Activated CD8-positive, alpha-beta T cell treated with anti-CD3 and anti-CD28 coated beads for 36 hours (primary cell): ENCODE results near the gene UBASH3B. TPM values are rescaled to one million over a fixed set of nuclear protein-coding genes. Genes with fewer than 3 reads are reported as not detected.
"Not testable (repeated sequence)": the region's sequence is repeated elsewhere in the genome, so short reads cannot be mapped to it uniquely, and the experiment has no call there.

Experiments
- ATAC-seq: fragments of 200-7000 bp; cut with Tn5 transposase; one replicate; pipeline ENCODE4 v1.10.0; 2021; ENCODE audit warnings: mild to moderate bottlenecking, moderate library complexity
- CTCF ChIA-PET: fragments of 350-600 bp; sonication (Branson Sonifier 250); formaldehyde crosslinking; loops from one replicate; lab custom pipeline; 2021; ENCODE audit warnings: antibody characterized with exemption; lab: Charles Lee
- POLR2A ChIA-PET: fragments of 350-600 bp; sonication (Branson Sonifier 250); formaldehyde crosslinking; loops from one replicate; lab custom pipeline; 2021; ENCODE audit warnings: antibody characterized with exemption; lab: Charles Lee
- DNase-seq: peaks from one replicate; pipeline ENCODE4 v3.0.0-alpha.2; 2020
- H3K27ac Mint-ChIP-seq: one replicate; pipeline ENCODE4 v1.8.0; 2021; ENCODE audit warnings: mild to moderate bottlenecking, mixed read lengths
- H3K27me3 Mint-ChIP-seq: one replicate; pipeline ENCODE4 v1.8.0; 2021; ENCODE audit warnings: mixed read lengths
- H3K36me3 Mint-ChIP-seq: one replicate; pipeline ENCODE4 v1.8.0; 2021; ENCODE audit warnings: low read depth, mixed read lengths
- H3K4me1 Mint-ChIP-seq: one replicate; pipeline ENCODE4 v1.8.0; 2021; ENCODE audit warnings: low read depth, mixed read lengths
- H3K4me3 Mint-ChIP-seq: one replicate; pipeline ENCODE4 v1.8.0; 2021; ENCODE audit warnings: mild to moderate bottlenecking, moderate library complexity, mixed read lengths
- H3K9me3 Mint-ChIP-seq: one replicate; pipeline ENCODE4 v1.8.0; 2021; ENCODE audit warnings: mixed read lengths
- intact Hi-C: fragments of 100-400 bp; cut with micrococcal nuclease; formaldehyde crosslinking; loops from one replicate; pipeline ENCODE4 v1.10.0; 2022
- total RNA-seq, 2 experiments: library from RNA; stranded (reverse); gene quantifications; one replicate each; pipeline ENCODE4 v1.2.3, GENCODE V29; 2021
- TF ChIP-seq, protein P1 (sequence below): fragments of 200-600 bp; IDR thresholded peaks from one replicate; pipeline ENCODE4 v1.8.0; 2022; ENCODE audit warnings: antibody characterized with exemption, mild to moderate bottlenecking

Gene UBASH3B, protein sequence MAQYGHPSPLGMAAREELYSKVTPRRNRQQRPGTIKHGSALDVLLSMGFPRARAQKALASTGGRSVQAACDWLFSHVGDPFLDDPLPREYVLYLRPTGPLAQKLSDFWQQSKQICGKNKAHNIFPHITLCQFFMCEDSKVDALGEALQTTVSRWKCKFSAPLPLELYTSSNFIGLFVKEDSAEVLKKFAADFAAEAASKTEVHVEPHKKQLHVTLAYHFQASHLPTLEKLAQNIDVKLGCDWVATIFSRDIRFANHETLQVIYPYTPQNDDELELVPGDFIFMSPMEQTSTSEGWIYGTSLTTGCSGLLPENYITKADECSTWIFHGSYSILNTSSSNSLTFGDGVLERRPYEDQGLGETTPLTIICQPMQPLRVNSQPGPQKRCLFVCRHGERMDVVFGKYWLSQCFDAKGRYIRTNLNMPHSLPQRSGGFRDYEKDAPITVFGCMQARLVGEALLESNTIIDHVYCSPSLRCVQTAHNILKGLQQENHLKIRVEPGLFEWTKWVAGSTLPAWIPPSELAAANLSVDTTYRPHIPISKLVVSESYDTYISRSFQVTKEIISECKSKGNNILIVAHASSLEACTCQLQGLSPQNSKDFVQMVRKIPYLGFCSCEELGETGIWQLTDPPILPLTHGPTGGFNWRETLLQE
- total RNA-seq: 10 to 100 TPM; 36.1 to 40.6 TPM

DNA sequence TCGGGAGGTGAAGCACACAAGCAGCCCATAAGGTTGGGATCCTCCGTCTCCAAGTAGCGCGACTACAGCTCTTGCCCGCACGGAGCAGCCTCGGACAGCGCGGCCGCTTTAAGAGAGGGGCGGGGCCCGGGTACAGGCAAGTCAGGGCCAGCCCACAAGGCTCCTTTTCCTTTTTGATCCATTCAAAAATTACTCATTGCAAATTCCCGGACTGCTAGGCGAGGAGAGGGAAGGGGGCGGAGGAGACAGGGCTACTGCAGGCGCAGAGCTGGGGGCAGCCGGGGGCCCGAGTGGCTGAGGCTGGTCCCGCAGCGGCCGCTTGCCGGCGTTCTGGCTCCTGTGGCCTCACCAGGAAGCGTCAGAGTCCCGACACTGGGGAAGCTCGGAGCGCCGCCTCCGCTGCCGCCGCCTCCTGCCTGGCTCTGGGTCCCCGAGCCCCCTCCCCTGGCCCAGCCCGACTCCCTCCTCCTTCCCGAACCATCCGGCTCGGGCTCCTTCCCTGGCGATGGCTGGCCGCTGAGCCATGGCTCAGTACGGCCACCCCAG, at the start of gene UBASH3B:
UBASH3B (plus strand) TSS at position 196 of the 546 bp plus-strand sequence; CDS start at position 524, 328 bp downstream.
- H3K4me3 Mint-ChIP-seq: peak within 1 kb of the TSS; percentile 97
- CTCF ChIA-PET: interaction anchor here (0.6 to 5.6 kb wide), 31 partner anchors 8 to 199 kb away, joined by 3 to 88 read pairs (median 7); no protein-coding TSS in a partner anchor
- H3K4me1 Mint-ChIP-seq: peaks cover 31% of the 10 kb centered on the region
- DNase-seq: peak; percentile 76
- intact Hi-C loops: loop anchor here (5.0 kb wide), 1 partner anchor 102 kb away; no protein-coding TSS in a partner anchor
- peak within 1 kb of the TSS; percentile 91 for H3K27ac Mint-ChIP-seq
- H3K9me3 Mint-ChIP-seq: no peaks in the 10 kb centered on the region
- POLR2A ChIA-PET: interaction anchor here (0.8 to 3.8 kb wide), 18 partner anchors 9 to 201 kb away, joined by 3 to 32 read pairs (median 4); no protein-coding TSS in a partner anchor
- H3K36me3 Mint-ChIP-seq: peaks cover 10% of the 10 kb centered on the region
- TF ChIP-seq, protein P1, sequence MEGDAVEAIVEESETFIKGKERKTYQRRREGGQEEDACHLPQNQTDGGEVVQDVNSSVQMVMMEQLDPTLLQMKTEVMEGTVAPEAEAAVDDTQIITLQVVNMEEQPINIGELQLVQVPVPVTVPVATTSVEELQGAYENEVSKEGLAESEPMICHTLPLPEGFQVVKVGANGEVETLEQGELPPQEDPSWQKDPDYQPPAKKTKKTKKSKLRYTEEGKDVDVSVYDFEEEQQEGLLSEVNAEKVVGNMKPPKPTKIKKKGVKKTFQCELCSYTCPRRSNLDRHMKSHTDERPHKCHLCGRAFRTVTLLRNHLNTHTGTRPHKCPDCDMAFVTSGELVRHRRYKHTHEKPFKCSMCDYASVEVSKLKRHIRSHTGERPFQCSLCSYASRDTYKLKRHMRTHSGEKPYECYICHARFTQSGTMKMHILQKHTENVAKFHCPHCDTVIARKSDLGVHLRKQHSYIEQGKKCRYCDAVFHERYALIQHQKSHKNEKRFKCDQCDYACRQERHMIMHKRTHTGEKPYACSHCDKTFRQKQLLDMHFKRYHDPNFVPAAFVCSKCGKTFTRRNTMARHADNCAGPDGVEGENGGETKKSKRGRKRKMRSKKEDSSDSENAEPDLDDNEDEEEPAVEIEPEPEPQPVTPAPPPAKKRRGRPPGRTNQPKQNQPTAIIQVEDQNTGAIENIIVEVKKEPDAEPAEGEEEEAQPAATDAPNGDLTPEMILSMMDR: peak; percentile 11
- ATAC-seq: peak; percentile 75
- H3K27me3 Mint-ChIP-seq: no peaks in the 10 kb centered on the region

DNA sequence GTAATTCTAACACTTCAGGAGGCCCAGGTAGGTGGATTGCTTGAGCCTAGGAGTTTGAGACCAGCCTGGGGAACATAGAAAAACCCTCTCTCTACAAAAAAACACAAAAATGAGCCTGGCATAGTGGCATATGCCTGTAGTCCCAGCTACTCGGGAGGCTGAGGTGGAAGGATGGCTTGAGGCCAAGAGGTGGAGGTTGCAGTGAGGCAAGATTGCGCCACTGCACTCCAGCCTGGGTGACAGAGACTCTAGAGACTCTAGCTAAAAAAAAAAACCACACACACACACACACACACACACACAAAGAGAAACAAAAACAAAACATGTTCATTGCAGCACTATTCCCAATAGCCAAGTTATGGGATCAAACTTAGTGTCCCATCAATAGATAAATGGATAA, 48.4 kb upstream of the UBASH3B start:
- POLR2A ChIA-PET: not testable (repeated sequence)
- CTCF ChIA-PET: interaction anchor here (2.6 kb wide), 1 partner anchor 27 kb away, joined by 8 read pairs; no protein-coding TSS in a partner anchor

DNA sequence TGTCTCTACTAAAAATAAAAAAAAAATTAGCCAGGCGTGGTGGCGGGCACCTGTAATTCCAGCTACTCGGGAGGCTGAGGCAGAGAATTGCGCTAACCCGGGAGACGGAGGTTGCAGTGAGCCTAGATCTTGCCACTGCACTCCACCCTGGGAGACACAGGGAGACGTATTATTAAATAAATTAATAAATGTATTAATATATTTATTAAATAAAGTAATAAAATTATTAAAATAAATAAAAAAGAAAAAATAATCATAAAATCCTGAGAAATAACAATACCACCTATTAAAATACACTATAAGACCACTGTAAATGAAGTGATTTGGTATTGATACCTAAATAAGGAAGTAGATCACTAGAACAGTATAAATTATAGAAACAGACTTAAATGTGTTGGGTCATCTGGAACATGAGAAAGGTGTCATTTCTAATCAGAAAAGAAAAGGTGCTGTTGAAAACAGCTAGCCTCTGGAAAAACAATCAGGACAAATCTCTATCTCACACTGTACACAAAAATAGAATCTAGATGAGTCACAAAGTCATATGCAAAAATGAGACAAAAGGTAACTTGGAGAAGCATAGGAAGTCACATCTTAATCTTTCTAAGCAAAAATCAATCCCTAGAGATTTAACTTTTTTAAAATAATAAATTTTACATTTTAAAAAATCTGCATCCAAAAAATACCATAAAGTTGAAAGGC, 43.2 kb upstream of the UBASH3B start:
- TF ChIP-seq, protein P1: no peak
- ATAC-seq: no peak
- Mint-ChIP-seq H3K27me3 (no peaks in the 10 kb centered on the region), H3K4me1 (peaks cover under 1% of the 10 kb centered on the region), H3K9me3 (no peaks in the 10 kb centered on the region), H3K4me3 (no peak overlapping the region), H3K27ac (no peak overlapping the region), H3K36me3 (no peaks in the 10 kb centered on the region)
- ChIA-PET CTCF (interaction anchor here (0.6 to 1.7 kb wide), 3 partner anchors 32 to 438 kb away, joined by 3 to 7 read pairs (median 3); no protein-coding TSS in a partner anchor), POLR2A (no interaction called here)
- intact Hi-C loops: no loop called here
- DNase-seq: no peak

More for the DNA sequence above, 48.4 kb upstream of the UBASH3B start:
- H3K4me3 Mint-ChIP-seq, DNase-seq, intact Hi-C loops, ATAC-seq, H3K9me3 Mint-ChIP-seq, H3K36me3 Mint-ChIP-seq, H3K27ac Mint-ChIP-seq, H3K4me1 Mint-ChIP-seq, H3K27me3 Mint-ChIP-seq: not testable (repeated sequence)

DNA sequence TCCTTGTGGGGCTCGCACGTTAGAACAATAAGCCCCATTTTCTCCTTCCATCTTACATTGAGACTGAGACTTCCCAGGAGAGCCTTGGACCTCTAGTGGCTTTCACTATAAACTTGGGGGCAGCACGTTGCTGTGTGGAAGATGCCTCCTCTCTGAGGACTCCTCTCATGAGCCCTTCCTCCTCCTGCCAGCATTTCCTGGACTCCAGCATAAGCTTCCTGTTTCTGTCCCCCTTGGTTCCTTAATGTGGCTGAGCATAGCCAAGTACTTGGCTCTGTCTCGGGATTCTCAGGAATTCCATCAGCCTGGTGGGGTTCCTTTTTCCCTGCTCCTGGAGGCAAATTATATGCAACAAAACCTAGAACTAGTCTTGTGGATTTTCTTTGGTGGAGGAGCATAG, 38.8 kb upstream of the UBASH3B start:
- Mint-ChIP-seq H3K36me3 (no peaks in the 10 kb centered on the region), H3K27me3 (no peaks in the 10 kb centered on the region), H3K9me3 (peaks cover 4% of the 10 kb centered on the region), H3K4me1 (peaks cover 3% of the 10 kb centered on the region), H3K4me3 (no peak overlapping the region), H3K27ac (no peak overlapping the region)
- POLR2A ChIA-PET: interaction anchor here (1.0 kb wide), 1 partner anchor 160 kb away, joined by 3 read pairs; no protein-coding TSS in a partner anchor
- no peak for ATAC-seq
- TF ChIP-seq, protein P1: no peak
- CTCF ChIA-PET: no interaction called here
- no peak for DNase-seq
- intact Hi-C loops: no loop called here

DNA sequence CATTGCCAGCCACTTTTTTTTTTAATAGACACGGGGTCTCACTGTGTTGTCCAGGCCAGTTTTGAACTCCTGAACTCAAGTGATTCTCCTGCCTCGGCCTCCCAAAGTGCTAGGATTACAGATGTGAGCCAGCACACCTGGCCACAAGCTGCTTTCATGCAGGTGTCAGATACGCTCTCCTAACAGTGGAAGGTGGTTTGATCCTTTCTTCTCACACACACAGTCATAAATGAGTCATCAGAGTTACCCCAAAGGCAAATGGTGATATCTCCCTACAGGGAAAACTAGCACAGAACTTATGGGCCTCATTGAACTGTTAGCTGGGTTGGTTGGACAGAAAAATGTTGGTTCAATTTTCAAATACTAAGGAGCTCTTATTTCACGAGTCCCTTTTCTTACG, 38.2 kb upstream of the UBASH3B start:
- POLR2A ChIA-PET: interaction anchor here (1.0 kb wide), 1 partner anchor 159 kb away, joined by 3 read pairs; no protein-coding TSS in a partner anchor
- DNase-seq: no peak
- intact Hi-C loops: no loop called here
- H3K27me3 Mint-ChIP-seq: no peaks in the 10 kb centered on the region
- peak; percentile 20 for ATAC-seq
- H3K9me3 Mint-ChIP-seq: peaks cover 4% of the 10 kb centered on the region
- peaks cover 3% of the 10 kb centered on the region for H3K4me1 Mint-ChIP-seq
- H3K4me3 Mint-ChIP-seq: no peak overlapping the region
- H3K36me3 Mint-ChIP-seq: no peaks in the 10 kb centered on the region
- TF ChIP-seq, protein P1: no peak
- no peak overlapping the region for H3K27ac Mint-ChIP-seq
- CTCF ChIA-PET: interaction anchor here (1.0 kb wide), 1 partner anchor 12 kb away, joined by 3 read pairs; no protein-coding TSS in a partner anchor
